Hepatocyte (in vitro differentiated cells): ENCODE data around the gene RAB22A.

Experiments used
- EZH2 ChIP-seq: fragments of 200-600 bp; sonication (generic); IDR thresholded peaks from 2 replicates; pipeline ENCODE4 v1.6.1; 2016; ENCODE audit warnings: antibody characterized with exemption, mild to moderate bottlenecking, borderline replicate concordance
- TF ChIP-seq, protein P1 (sequence below): fragments of 200-600 bp; sonication (generic); IDR thresholded peaks from 2 replicates; pipeline ENCODE4 v1.5.1; 2016; ENCODE audit warnings: antibody characterized with exemption, mild to moderate bottlenecking; ENCODE audit not compliant: poor library complexity

DNA sequence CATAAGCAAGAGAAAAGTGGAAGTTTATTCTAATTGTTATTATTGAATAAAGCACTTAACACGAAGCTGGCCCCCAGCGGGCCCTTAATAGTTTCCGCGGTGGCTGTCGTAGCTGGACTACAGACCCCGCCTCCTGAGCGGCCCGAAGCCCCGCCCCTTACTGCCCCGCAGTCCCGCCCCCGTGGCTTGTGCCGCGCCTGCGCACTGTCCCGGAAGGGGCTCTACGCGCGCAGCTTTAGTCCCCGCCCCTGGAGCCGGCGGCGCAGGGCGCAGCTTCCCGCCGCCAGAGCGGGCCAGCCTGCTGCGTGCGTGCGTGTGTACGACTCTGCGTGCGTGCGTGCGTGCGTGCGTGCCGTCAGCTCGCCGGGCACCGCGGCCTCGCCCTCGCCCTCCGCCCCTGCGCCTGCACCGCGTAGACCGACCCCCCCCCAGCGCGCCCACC, 79.4 kb downstream of the RAB22A start, which contains the start of gene VAPB:
- TF ChIP-seq, protein P1, sequence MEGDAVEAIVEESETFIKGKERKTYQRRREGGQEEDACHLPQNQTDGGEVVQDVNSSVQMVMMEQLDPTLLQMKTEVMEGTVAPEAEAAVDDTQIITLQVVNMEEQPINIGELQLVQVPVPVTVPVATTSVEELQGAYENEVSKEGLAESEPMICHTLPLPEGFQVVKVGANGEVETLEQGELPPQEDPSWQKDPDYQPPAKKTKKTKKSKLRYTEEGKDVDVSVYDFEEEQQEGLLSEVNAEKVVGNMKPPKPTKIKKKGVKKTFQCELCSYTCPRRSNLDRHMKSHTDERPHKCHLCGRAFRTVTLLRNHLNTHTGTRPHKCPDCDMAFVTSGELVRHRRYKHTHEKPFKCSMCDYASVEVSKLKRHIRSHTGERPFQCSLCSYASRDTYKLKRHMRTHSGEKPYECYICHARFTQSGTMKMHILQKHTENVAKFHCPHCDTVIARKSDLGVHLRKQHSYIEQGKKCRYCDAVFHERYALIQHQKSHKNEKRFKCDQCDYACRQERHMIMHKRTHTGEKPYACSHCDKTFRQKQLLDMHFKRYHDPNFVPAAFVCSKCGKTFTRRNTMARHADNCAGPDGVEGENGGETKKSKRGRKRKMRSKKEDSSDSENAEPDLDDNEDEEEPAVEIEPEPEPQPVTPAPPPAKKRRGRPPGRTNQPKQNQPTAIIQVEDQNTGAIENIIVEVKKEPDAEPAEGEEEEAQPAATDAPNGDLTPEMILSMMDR = no peak
- TF ChIP-seq EZH2 = no peak
